Sigmoid colon (tissue), 4 donors: ENCODE measurements around the gene PBX2.

Source experiments
- EP300 ChIP-seq, 4 donors: sonication (generic); formaldehyde crosslinking; IDR thresholded peaks; one replicate each; pipeline ENCODE4 v1.6.1; 2017; ENCODE audit warnings: antibody characterized with exemption in 4 of 4
- TF ChIP-seq, protein P1 (sequence below), 4 experiments: fragments of 450-650 bp in 3 of 4; fragments of 200-600 bp in 1 of 4; IDR thresholded peaks; one replicate each; pipeline ENCODE4 v1.5.1; 2016 to 2019; ENCODE audit warnings: antibody characterized with exemption in 4 of 4, mild to moderate bottlenecking in 3 of 4, moderate library complexity in 2 of 4

DNA sequence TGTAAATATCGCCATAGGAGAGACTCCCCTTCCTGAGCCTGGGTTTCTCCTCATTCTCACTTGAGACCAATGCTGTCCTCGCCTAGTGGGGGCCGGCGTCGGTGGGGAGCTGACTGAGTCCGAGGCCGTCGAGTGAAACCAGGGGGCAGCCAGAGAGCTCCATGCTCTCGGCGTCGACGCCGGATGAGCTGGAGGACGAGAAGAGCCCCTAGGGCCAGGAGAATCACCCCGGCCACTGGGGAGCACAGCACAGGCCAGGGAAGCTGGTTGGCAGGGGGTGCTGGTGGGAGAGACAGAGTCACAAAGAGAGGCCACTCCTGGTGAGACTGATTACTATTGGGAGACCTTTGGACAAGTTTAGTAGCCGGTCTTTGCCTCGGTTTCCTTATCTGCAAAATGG, 8.9 kb upstream of the PBX2 start:
- TF ChIP-seq, protein P1, sequence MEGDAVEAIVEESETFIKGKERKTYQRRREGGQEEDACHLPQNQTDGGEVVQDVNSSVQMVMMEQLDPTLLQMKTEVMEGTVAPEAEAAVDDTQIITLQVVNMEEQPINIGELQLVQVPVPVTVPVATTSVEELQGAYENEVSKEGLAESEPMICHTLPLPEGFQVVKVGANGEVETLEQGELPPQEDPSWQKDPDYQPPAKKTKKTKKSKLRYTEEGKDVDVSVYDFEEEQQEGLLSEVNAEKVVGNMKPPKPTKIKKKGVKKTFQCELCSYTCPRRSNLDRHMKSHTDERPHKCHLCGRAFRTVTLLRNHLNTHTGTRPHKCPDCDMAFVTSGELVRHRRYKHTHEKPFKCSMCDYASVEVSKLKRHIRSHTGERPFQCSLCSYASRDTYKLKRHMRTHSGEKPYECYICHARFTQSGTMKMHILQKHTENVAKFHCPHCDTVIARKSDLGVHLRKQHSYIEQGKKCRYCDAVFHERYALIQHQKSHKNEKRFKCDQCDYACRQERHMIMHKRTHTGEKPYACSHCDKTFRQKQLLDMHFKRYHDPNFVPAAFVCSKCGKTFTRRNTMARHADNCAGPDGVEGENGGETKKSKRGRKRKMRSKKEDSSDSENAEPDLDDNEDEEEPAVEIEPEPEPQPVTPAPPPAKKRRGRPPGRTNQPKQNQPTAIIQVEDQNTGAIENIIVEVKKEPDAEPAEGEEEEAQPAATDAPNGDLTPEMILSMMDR (IDR thresholded peaks at IDR 0.05): no peak
- no peak for TF ChIP-seq EP300 (IDR thresholded peaks at IDR 0.05)
